Pancreas (tissue), 10 donors: ENCODE results near the gene NR1H2. TPM values are rescaled to one million over a fixed set of nuclear protein-coding genes. Genes with fewer than 3 reads are reported as not detected.
A peak's percentile ranks its signal among the peaks of the same experiment; 100 is the strongest.
"Not testable (repeated sequence)": the region's sequence is repeated elsewhere in the genome, so short reads cannot be mapped to it uniquely, and the experiment has no call there.

Experiments
- ATAC-seq, 4 donors: fragments of 200-7000 bp; cut with Tn5 transposase; one replicate each; pipeline versions ENCODE4 v1.8.0 to v1.9.1; 2020; ENCODE audit warnings: mild to moderate bottlenecking in 4 of 4, moderate library complexity in 4 of 4
- DNase-seq, 6 donors: peaks; one replicate each; pipeline ENCODE4 v3.0.0-alpha.2; 2020
- FAIRE-seq: peaks from 2 replicates; lab custom pipeline; 2012; peaks lifted over from hg19 to GRCh38; lab: Jason Lieb, UNC
- H3K27ac ChIP-seq, 4 donors: fragments of 200-600 bp; sonication (generic); 1 replicate in 3 of 4; 2 replicates in 1 of 4; pipeline versions ENCODE4 v1.5.0 to v1.8.0; 2020
- H3K27me3 ChIP-seq, 4 donors: fragments of 200-600 bp; one replicate each; pipeline ENCODE4 v1.8.0; 2021
- H3K36me3 ChIP-seq, 3 donors: fragments of 200-600 bp; sonication (generic) in 1 of 3; one replicate each; pipeline versions ENCODE4 v1.5.0 to v1.8.0; 2020 to 2021
- H3K4me1 ChIP-seq, 3 donors: fragments of 200-600 bp; one replicate each; pipeline ENCODE4 v1.8.0; 2021
- H3K4me3 ChIP-seq, 4 donors: fragments of 200-600 bp; sonication (generic) in 2 of 4; one replicate each; pipeline versions ENCODE4 v1.5.0 to v1.8.0; 2020 to 2021
- H3K9me3 ChIP-seq, 4 donors: fragments of 200-600 bp; one replicate each; pipeline ENCODE4 v1.8.0; 2021
- CTCF ChIP-seq, 4 donors: fragments of 200-600 bp; sonication (generic) in 3 of 4; IDR thresholded peaks; one replicate each; pipeline versions ENCODE4 v1.5.0 to v1.8.0; 2021; ENCODE audit warnings: antibody characterized with exemption in 4 of 4
- WGBS, 2 donors: extraction: QIAGEN DNeasy Blood & Tissue Kit; methylation state at CpG; one replicate each; pipeline ENCODE4 v1.1.7; 2013; 5-methylcytosine and 5-hydroxymethylcytosine counted together
- intact Hi-C, 3 donors: fragments of 100-400 bp; cut with DNase I; formaldehyde crosslinking; loops; one replicate each; pipeline versions ENCODE4 v1.11.1 to v1.14.2; 2022
- polyA plus RNA-seq, 2 donors: library from polyadenylated mRNA; stranded (reverse); fragments of 200-250 nt; gene quantifications; one replicate each; pipeline ENCODE4 v1.2.3, GENCODE V29; 2013
- total RNA-seq, 6 donors: library from RNA; stranded (reverse); fragmentation: NEBNext Ultra II Directional in 4 of 6; extraction: Animal tissue kit (Norgen Biotek cat#: 25700) in 4 of 6; gene quantifications; one replicate each; pipeline versions ENCODE4 v1.2.1 to v1.2.4, GENCODE V29; 2021 to 2023
- donor health status: healthy with polysubstance abuse.
- donor health status: DM: no; HTN: no; CAD: no; lungs with moderate emphysema.
- donor health status: DM: no; HTN: no; CAD: no.
- donor health status: control.
- donor health status: control.
- donor health status: Bipolar disorder and iron deficiency.
- donor health status: DM: yes; HTN: yes; CAD: no.
- donor health status: DM: no; HTN: no; CAD: no.
- donor health status: DM: no; HTN: no; CAD: no.
- donor health status: DM: yes; HTN: yes; CAD: no.

Gene NR1H2
- total and polyA plus RNA-seq, 8 donors = 20.5 to 46.5 (median 27.2) TPM

GRCh38 chr19:50328873-50329145 lies 47.4 kb upstream of the NR1H2 start:
- FAIRE-seq (no peak), DNase-seq (no peak), ATAC-seq (no peak)
- no peaks in the 10 kb centered on the region for H3K9me3 ChIP-seq
- no peaks in the 10 kb centered on the region for H3K36me3 ChIP-seq
- peak overlapping the region in 1 of 4 donors; percentile 44 for H3K4me3 ChIP-seq
- no peak for TF ChIP-seq CTCF (IDR thresholded peaks at IDR 0.05)
- WGBS, 2 donors = 0 to 3% methylated on average over 22 to 40 of the region's 40 CpGs
- H3K4me1 ChIP-seq = peaks cover 0 to 35% (median 3%) of the 10 kb centered on the region in 3 donors
- H3K27ac ChIP-seq = no peak overlapping the region
- no peaks in the 10 kb centered on the region for H3K27me3 ChIP-seq
- intact Hi-C loops = no loop called here

DNA sequence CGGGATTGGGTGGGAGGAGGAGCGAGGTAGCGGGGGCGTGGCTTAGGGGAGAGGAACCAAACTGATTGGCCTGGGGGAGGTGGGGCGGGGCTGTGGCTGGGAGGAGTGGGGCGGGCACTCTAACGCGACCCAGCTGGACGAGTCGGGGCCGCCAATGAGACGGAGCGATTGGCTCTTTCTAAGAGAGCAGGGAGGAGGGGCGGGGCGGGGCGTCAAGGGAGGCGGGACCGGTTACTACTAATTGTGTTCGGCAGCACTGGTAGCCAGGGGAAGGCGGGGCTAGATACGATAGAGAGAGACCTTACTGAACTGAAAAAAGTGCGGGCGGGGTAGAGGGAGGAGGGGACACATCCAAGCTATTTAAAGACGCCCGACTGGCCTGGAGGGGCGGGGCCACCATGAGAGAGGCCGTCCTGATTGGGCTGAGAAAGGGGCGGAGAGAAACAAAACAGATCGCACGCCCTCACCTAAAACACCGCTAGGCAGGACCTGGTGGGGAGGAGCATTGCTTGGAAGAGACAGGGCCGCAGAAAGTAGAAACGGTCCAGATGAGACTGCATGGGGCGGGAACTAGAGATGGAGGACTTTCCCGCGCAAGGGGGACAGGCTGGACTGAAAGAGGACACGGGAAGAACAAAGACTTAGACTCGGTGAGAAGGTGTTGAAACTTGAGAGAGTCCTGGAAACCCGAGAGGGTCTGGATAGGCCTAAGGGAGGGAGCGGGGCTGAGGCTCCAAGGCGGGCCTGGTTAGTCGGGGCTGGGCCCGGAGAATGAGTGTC lies 46.9 kb upstream of the NR1H2 start, which contains the start of gene KCNC3:
TSS of gene KCNC3 (minus strand) at position 232 of the 780 bp plus-strand sequence. CDS start 295 bp downstream, outside the sequence.
- WGBS, 2 donors = 1 to 2% methylated on average over 42 to 43 of the region's 43 CpGs
- intact Hi-C loops = no loop called here
- Histone ChIP-seq H3K9me3 (no peaks in the 10 kb centered on the region), H3K27ac (peak within 1 kb of the TSS in 2 of 4 donors; percentile 53 to 73), H3K27me3 (no peaks in the 10 kb centered on the region), H3K4me1 (peaks cover 3 to 35% (median 7%) of the 10 kb centered on the region in 3 donors), H3K4me3 (peak within 1 kb of the TSS; percentile 21 to 50 (median 38)), H3K36me3 (no peaks in the 10 kb centered on the region)
- ATAC-seq = peak; percentile 74 to 82 (median 76)
- no peak for TF ChIP-seq CTCF (IDR thresholded peaks at IDR 0.05)
- DNase-seq = peak; percentile 97 to 100 (median 100)
- peak; percentile 13 for FAIRE-seq

GRCh38 chr19:50329926-50330294 lies 46.3 kb upstream of the NR1H2 start:
- H3K4me1 ChIP-seq = peaks cover 4 to 35% (median 7%) of the 10 kb centered on the region in 3 donors
- H3K36me3 ChIP-seq, intact Hi-C loops, H3K27me3 ChIP-seq, ATAC-seq, FAIRE-seq, H3K9me3 ChIP-seq: not testable (repeated sequence)
- peak overlapping the region in 1 of 4 donors; percentile 20 for H3K4me3 ChIP-seq
- 31 to 32% methylated on average over 18 of the region's 18 CpGs for WGBS, 2 donors
- peak overlapping the region in 2 of 4 donors; percentile 53 to 73 for H3K27ac ChIP-seq
- peak in 1 of 6 donors; percentile 75 for DNase-seq

DNA sequence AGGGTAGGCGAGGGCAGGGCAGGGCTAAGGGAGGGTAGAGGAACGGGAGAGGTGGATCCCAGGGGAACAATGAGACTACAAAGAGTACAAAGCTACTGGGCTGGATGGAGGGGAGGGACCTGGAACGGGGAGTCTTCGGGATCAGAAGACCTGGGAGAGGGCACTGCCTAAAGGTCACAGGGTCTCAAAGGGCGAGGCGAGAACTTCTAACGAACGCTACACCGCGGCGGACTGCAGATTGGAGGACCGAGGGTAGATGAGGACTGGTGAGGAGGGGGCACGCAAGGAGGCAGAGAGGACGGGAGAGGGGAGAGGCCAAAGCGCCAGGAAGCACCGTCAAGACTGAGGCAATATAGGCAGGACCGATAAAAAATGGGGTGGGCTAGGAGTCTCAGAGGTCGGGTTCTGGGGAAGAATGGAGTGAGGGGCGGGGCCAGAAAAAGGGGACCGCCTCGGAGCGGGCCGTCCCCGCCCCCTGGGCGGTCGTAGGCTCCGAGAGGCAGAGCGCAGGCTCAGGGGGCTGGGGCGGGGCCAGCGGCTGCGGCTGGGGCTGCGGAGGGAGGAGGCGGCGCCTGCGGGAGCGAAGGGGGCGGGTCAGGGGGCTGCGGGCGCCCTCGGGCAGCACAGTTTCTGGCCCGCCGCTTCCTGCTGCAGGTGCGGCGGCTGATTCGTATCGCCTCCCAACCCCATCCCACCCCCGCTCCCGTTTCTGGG lies 45.7 kb upstream of the NR1H2 start:
- Histone ChIP-seq H3K27me3 (no peaks in the 10 kb centered on the region), H3K4me3 (peak overlapping the region in 2 of 4 donors; percentile 32 to 43), H3K27ac (peak overlapping the region in 2 of 4 donors; percentile 22 to 73), H3K4me1 (peaks cover 4 to 35% (median 7%) of the 10 kb centered on the region in 3 donors), H3K9me3 (no peaks in the 10 kb centered on the region), H3K36me3 (no peaks in the 10 kb centered on the region)
- FAIRE-seq = no peak
- intact Hi-C loops = no loop called here
- peak; percentile 46 to 59 (median 54) for ATAC-seq
- peak; percentile 84 to 94 (median 91) for DNase-seq
- no peak for TF ChIP-seq CTCF (IDR thresholded peaks at IDR 0.05)
- WGBS, 2 donors = 6 to 7% methylated on average over 37 to 48 of the region's 48 CpGs

- H3K27ac ChIP-seq = peak overlapping the region in 2 of 4 donors; percentile 22 to 73
- H3K36me3 ChIP-seq = no peaks in the 10 kb centered on the region
- TF ChIP-seq CTCF (IDR thresholded peaks at IDR 0.05) = no peak
- ATAC-seq (no peak), FAIRE-seq (no peak), DNase-seq (peak in 4 of 6 donors; percentile 3 to 45 (median 36))
- peaks cover 4 to 27% (median 7%) of the 10 kb centered on the region in 3 donors for H3K4me1 ChIP-seq
- intact Hi-C loops = no loop called here
- H3K9me3 ChIP-seq = no peaks in the 10 kb centered on the region
- WGBS, 2 donors = 24 to 25% methylated on average over 10 of the region's 10 CpGs
- H3K27me3 ChIP-seq = no peaks in the 10 kb centered on the region
- H3K4me3 ChIP-seq = peak overlapping the region in 2 of 4 donors; percentile 32 to 43
Measured at GRCh38 chr19:50331221-50331993, 44.9 kb upstream of the NR1H2 start.
